Mononuclear cell (primary cell): Measurements from ENCODE around the gene BCDIN3D. TPM values are rescaled to one million over a fixed set of nuclear protein-coding genes. Genes with fewer than 3 reads are reported as not detected.

Source experiments
- H3K27me3 ChIP-seq: 2 replicates; pipeline ENCODE4 v1.6.0; 2011; ENCODE audit warnings: low read length, control low read depth; ENCODE audit not compliant: insufficient read depth
- H3K4me1 ChIP-seq: 2 replicates; pipeline ENCODE4 v1.5.1; 2011; ENCODE audit warnings: mild to moderate bottlenecking, low read length, control low read depth; ENCODE audit not compliant: insufficient read depth
- H3K4me3 ChIP-seq: 2 replicates; pipeline ENCODE4 v1.5.1; 2011; ENCODE audit warnings: mild to moderate bottlenecking, low read length, moderate library complexity
- H3K9me3 ChIP-seq: 2 replicates; pipeline ENCODE4 v1.5.1; 2011; ENCODE audit warnings: low read depth, mild to moderate bottlenecking, control low read depth, low read length
- total RNA-seq: library from RNA; depleted of rRNA; stranded (reverse); fragments of >200 nt; gene quantifications from one replicate; pipeline ENCODE4 v1.2.3, GENCODE V29; 2012

BCDIN3D gene
- total RNA-seq, 1 donor: 4.7 TPM

GRCh38 chr12:49806321-49806813 is 36.5 kb downstream of the BCDIN3D start:
- H3K4me3 ChIP-seq: no peak overlapping the region
- H3K4me1 ChIP-seq: no peaks in the 10 kb centered on the region
- H3K27me3 ChIP-seq: no peaks in the 10 kb centered on the region
- no peaks in the 10 kb centered on the region for H3K9me3 ChIP-seq

- Histone ChIP-seq H3K27me3 (no peaks in the 10 kb centered on the region), H3K4me3 (no peak overlapping the region), H3K4me1 (no peaks in the 10 kb centered on the region), H3K9me3 (no peaks in the 10 kb centered on the region)
Observed at GRCh38 chr12:49805409-49805808, 37.5 kb downstream of the BCDIN3D start.

- Histone ChIP-seq H3K4me1 (no peaks in the 10 kb centered on the region), H3K9me3 (no peaks in the 10 kb centered on the region), H3K4me3 (no peak overlapping the region), H3K27me3 (no peaks in the 10 kb centered on the region)
Observed at GRCh38 chr12:49804821-49805220, 38.1 kb downstream of the BCDIN3D start.

- Histone ChIP-seq H3K27me3 (no peaks in the 10 kb centered on the region), H3K4me3 (no peak overlapping the region), H3K9me3 (no peaks in the 10 kb centered on the region), H3K4me1 (no peaks in the 10 kb centered on the region)
Observed at GRCh38 chr12:49803693-49804450, 39.0 kb downstream of the BCDIN3D start.

- Histone ChIP-seq H3K4me1 (peaks cover 17% of the 10 kb centered on the region), H3K27me3 (no peaks in the 10 kb centered on the region), H3K4me3 (no peak overlapping the region)
Observed at GRCh38 chr12:49801141-49802063, 41.5 kb downstream of the BCDIN3D start.

GRCh38 chr12:49800421-49801140 is 42.3 kb downstream of the BCDIN3D start:
- no peaks in the 10 kb centered on the region for H3K27me3 ChIP-seq
- H3K4me1 ChIP-seq: peaks cover 17% of the 10 kb centered on the region
- no peaks in the 10 kb centered on the region for H3K9me3 ChIP-seq
- no peak overlapping the region for H3K4me3 ChIP-seq

More at GRCh38 chr12:49801141-49802063, 41.5 kb downstream of the BCDIN3D start:
- no peaks in the 10 kb centered on the region for H3K9me3 ChIP-seq

GRCh38 chr12:49798934-49799333 is 44.0 kb downstream of the BCDIN3D start:
- H3K4me3 ChIP-seq: no peak overlapping the region
- H3K4me1 ChIP-seq: peaks cover 17% of the 10 kb centered on the region
- H3K27me3 ChIP-seq: no peaks in the 10 kb centered on the region
- H3K9me3 ChIP-seq: no peaks in the 10 kb centered on the region

- no peak overlapping the region for H3K4me3 ChIP-seq
- no peaks in the 10 kb centered on the region for H3K9me3 ChIP-seq
- H3K4me1 ChIP-seq: peaks cover 17% of the 10 kb centered on the region
- H3K27me3 ChIP-seq: no peaks in the 10 kb centered on the region
Observed at GRCh38 chr12:49798248-49798647, 44.7 kb downstream of the BCDIN3D start.

GRCh38 chr12:49797449-49797776 is 45.5 kb downstream of the BCDIN3D start:
- H3K4me3 ChIP-seq: no peak overlapping the region
- H3K4me1 ChIP-seq: peaks cover 17% of the 10 kb centered on the region
- no peaks in the 10 kb centered on the region for H3K27me3 ChIP-seq
- no peaks in the 10 kb centered on the region for H3K9me3 ChIP-seq

GRCh38 chr12:49796606-49797448 is 46.1 kb downstream of the BCDIN3D start:
- Histone ChIP-seq H3K4me3 (no peak overlapping the region), H3K27me3 (no peaks in the 10 kb centered on the region), H3K9me3 (no peaks in the 10 kb centered on the region), H3K4me1 (peaks cover 17% of the 10 kb centered on the region)

- Histone ChIP-seq H3K27me3 (no peaks in the 10 kb centered on the region), H3K9me3 (no peaks in the 10 kb centered on the region), H3K4me3 (no peak overlapping the region), H3K4me1 (peaks cover 17% of the 10 kb centered on the region)
Observed at GRCh38 chr12:49796155-49796554, 46.8 kb downstream of the BCDIN3D start.

GRCh38 chr12:49795654-49796105 is 47.2 kb downstream of the BCDIN3D start:
- peaks cover 17% of the 10 kb centered on the region for H3K4me1 ChIP-seq
- H3K4me3 ChIP-seq: no peak overlapping the region
- no peaks in the 10 kb centered on the region for H3K27me3 ChIP-seq
- no peaks in the 10 kb centered on the region for H3K9me3 ChIP-seq

GRCh38 chr12:49794811-49795653 is 47.9 kb downstream of the BCDIN3D start:
- Histone ChIP-seq H3K27me3 (no peaks in the 10 kb centered on the region), H3K4me3 (no peak overlapping the region), H3K9me3 (no peaks in the 10 kb centered on the region), H3K4me1 (peaks cover 17% of the 10 kb centered on the region)
